ENCODE data around the gene OSGIN1.

DNA sequence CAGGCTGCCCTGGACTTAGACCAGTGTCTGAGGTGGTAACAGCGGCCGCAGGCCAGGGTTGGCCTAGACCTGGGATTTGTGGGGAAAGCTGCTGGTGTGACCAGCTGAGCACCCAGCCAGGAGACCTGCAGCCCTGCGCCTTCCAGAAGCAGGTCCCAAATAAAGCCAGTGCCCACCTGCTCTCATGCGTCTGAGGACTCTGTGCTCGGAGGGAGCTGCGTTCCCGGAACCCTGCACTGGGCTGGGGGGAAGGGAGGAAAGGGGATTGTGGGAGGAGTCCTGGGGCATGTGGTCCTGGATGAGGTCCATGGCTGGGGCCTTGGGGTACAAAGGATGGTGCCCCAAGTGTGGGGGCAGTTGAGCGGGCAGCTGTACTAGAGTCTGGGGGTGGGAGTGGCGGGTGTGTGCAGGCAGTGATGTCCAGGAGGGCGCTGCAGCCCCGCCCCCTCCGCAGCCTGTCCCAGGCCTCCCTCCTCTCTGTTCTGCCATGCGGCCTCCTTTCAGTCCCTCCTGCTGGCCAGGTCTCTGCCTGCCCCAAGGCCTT, 13.2 kb downstream of the OSGIN1 start:
- TF ChIP-seq CTCF (IDR thresholded peaks at IDR 0.05) (no peak), POLR2A (IDR thresholded peaks at IDR 0.05) (no peak), EP300 (IDR thresholded peaks at IDR 0.05) (no peak), POLR2AphosphoS5 (IDR thresholded peaks at IDR 0.05) (no peak)
